PC-3 (cell line): ENCODE results near the gene RYR2.

Source experiments
- CTCF ChIP-seq: fragments of 300-600 bp; sonication (generic); conservative IDR thresholded peaks from 2 replicates; pipeline ENCODE4 v1.5.1; 2017; ENCODE audit warnings: antibody characterized with exemption, low read depth, mild to moderate bottlenecking, low read length
- EZH2 ChIP-seq: fragments of 300-600 bp; sonication (generic); IDR thresholded peaks from one replicate; pipeline ENCODE4 v1.6.1; 2017; ENCODE audit warnings: antibody characterized with exemption, mild to moderate bottlenecking, low read length; ENCODE audit not compliant: unreplicated experiment
- EZH2phosphoT487 ChIP-seq: fragments of 300-600 bp; sonication (generic); IDR thresholded peaks from 2 replicates; pipeline ENCODE4 v1.6.1; 2018; ENCODE audit warnings: mild to moderate bottlenecking, antibody characterized with exemption, low read length, borderline replicate concordance

- TF ChIP-seq CTCF (no peak), EZH2phosphoT487 (no peak), EZH2 (no peak)
Observed at GRCh38 chr1:237025358-237026074, 16.5 kb upstream of the RYR2 start.
